Fibroblast of lung (primary cell): ENCODE measurements around the gene OS9. TPM values are rescaled to one million over a fixed set of nuclear protein-coding genes. Genes with fewer than 3 reads are reported as not detected.

ENCODE experiments used
- DNase-seq, 2 donors: peaks; one replicate each; pipeline versions ENCODE4 v3.0.0 to v3.0.0-alpha.2; 2010; ENCODE audit warnings: low read depth in 2 of 2
- H2AFZ ChIP-seq: 2 replicates; pipeline ENCODE4 v1.5.1; 2012; ENCODE audit warnings: low read length, control low read depth, inconsistent platforms
- H3K27ac ChIP-seq: 2 replicates; pipeline ENCODE4 v1.5.1; 2011; ENCODE audit warnings: low read length, control low read depth; ENCODE audit not compliant: insufficient read depth
- H3K27me3 ChIP-seq: 2 replicates; pipeline ENCODE4 v1.5.1; 2011; ENCODE audit warnings: mild to moderate bottlenecking, low read length; ENCODE audit not compliant: control insufficient read depth, insufficient read depth
- H3K36me3 ChIP-seq: 2 replicates; pipeline ENCODE4 v1.5.1; 2011; ENCODE audit warnings: low read length; ENCODE audit not compliant: control insufficient read depth, insufficient read depth
- H3K4me1 ChIP-seq: 2 replicates; pipeline ENCODE4 v1.5.1; 2011; ENCODE audit warnings: low read length; ENCODE audit not compliant: control insufficient read depth, insufficient read depth; ENCODE audit errors: extremely low read depth
- H3K4me2 ChIP-seq: 2 replicates; pipeline ENCODE4 v1.5.1; 2011; ENCODE audit warnings: low read length, control low read depth; ENCODE audit not compliant: insufficient read depth; ENCODE audit errors: extremely low read depth
- H3K4me3 ChIP-seq, 4 experiments: fragments of 200-600 bp in 1 of 4; sonication (generic) in 1 of 4; replicated peaks in 1 of 4; 2 replicates each; pipeline ENCODE4 v1.5.1; 2011 to 2016; ENCODE audit warnings: low read length in 4 of 4, low read depth in 3 of 4, mild to moderate bottlenecking in 3 of 4, control low read depth in 2 of 4, inconsistent platforms in 1 of 4, mixed read lengths in 1 of 4; ENCODE audit not compliant: insufficient read depth in 1 of 4; ENCODE audit errors: control extremely low read depth in 1 of 4
- H3K79me2 ChIP-seq: 2 replicates; pipeline ENCODE4 v1.5.1; 2012; ENCODE audit warnings: mild to moderate bottlenecking, low read length, inconsistent platforms; ENCODE audit not compliant: control insufficient read depth, insufficient read depth
- H3K9ac ChIP-seq: 2 replicates; pipeline ENCODE4 v1.5.1; 2011; ENCODE audit warnings: mild to moderate bottlenecking, low read length, control low read depth; ENCODE audit not compliant: insufficient read depth
- H3K9me3 ChIP-seq: 2 replicates; pipeline ENCODE4 v1.5.1; 2012; ENCODE audit warnings: low read depth, low read length; ENCODE audit not compliant: control insufficient read depth, insufficient read depth
- H4K20me1 ChIP-seq: 2 replicates; pipeline ENCODE4 v1.5.1; 2011; ENCODE audit warnings: low read length; ENCODE audit not compliant: control insufficient read depth, insufficient read depth; ENCODE audit errors: extremely low read depth
- EZH2 ChIP-seq: IDR thresholded peaks from 2 replicates; pipeline ENCODE4 v1.5.1; 2012; ENCODE audit warnings: low read length, control low read depth, mild to moderate bottlenecking; ENCODE audit errors: missing control alignments
- polyA plus RNA-seq, 2 donors: library from polyadenylated mRNA; depleted of rRNA in 1 of 2; stranded (reverse) in 1 of 2; unstranded in 1 of 2; fragments of >200 nt; gene quantifications; 2 replicates each; pipeline ENCODE4 v1.2.1, GENCODE V29; 2011 to 2012; ENCODE audit warnings: missing spikeins in 1 of 2
- total RNA-seq: library from RNA; depleted of rRNA; stranded (reverse); fragments of >200 nt; gene quantifications from 2 replicates; pipeline ENCODE4 v1.2.1, GENCODE V29; 2014
- TF ChIP-seq, protein P1 (sequence below), 2 donors: IDR thresholded peaks in 1 of 2; conservative IDR thresholded peaks in 1 of 2; 1 replicate in 1 of 2; 2 replicates in 1 of 2; pipeline ENCODE4 v1.5.1; 2011 to 2012; ENCODE audit warnings: low read length in 2 of 2, control low read depth in 1 of 2, inconsistent platforms in 1 of 2, low read depth in 1 of 2, mild to moderate bottlenecking in 1 of 2

The OS9 gene
- total and polyA plus RNA-seq, 2 donors (not counting 1 experiment from before 2014, with no cell fraction given): 170 to 316 TPM

DNA sequence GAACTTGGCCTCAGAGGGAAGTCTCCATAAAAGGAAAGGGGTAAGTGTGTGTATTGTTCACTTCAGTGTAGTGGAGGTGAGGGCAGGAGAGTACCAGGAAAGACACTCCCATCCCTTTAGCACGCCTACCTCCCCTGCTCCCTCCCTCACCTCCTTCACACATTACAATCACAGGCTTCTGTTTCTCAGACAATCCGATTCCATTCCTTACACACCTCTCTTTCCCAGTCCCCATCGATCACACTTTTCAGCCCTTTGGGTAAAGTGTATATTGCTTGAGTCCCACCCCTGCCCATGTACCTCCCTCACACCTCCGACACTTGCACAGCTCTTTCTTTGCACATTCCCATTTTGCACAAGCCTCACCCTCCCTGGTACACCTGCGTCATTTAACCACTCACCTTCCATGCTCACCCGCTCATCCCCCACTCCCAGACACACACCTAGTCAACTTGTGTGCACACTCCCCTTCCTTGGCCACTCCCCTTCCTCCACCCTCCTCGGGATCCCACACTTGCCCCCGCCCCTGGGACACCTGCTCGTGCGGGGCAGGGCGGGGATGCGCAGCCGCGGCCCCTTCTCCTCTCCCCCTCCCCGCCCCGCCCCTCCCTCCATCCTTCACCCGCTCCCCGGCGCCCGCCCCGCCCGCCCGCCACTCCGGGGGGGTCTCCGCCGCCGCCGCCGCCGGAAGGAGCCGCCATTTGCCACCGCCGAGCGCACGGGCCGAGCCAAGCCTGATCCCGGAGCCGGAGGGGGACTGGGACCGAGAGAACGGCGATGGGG lies 60.7 kb downstream of the OS9 start, which contains the start of gene MARCHF9:
TSS of gene MARCHF9 (plus strand) at position 693 of the 783 bp plus-strand sequence. CDS start 426 bp downstream, outside the sequence.
- H3K4me2 ChIP-seq: peak within 1 kb of the TSS; percentile 67
- TF ChIP-seq EZH2: peak; percentile 80
- TF ChIP-seq, protein P1, sequence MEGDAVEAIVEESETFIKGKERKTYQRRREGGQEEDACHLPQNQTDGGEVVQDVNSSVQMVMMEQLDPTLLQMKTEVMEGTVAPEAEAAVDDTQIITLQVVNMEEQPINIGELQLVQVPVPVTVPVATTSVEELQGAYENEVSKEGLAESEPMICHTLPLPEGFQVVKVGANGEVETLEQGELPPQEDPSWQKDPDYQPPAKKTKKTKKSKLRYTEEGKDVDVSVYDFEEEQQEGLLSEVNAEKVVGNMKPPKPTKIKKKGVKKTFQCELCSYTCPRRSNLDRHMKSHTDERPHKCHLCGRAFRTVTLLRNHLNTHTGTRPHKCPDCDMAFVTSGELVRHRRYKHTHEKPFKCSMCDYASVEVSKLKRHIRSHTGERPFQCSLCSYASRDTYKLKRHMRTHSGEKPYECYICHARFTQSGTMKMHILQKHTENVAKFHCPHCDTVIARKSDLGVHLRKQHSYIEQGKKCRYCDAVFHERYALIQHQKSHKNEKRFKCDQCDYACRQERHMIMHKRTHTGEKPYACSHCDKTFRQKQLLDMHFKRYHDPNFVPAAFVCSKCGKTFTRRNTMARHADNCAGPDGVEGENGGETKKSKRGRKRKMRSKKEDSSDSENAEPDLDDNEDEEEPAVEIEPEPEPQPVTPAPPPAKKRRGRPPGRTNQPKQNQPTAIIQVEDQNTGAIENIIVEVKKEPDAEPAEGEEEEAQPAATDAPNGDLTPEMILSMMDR (conservative IDR thresholded peaks at IDR 0.05 in 1 of 2, IDR thresholded peaks at IDR 0.05 in 1 of 2; ENCODE audit: low read depth in 1 of 2, low read length in 2 of 2): no peak
- peak within 1 kb of the TSS; percentile 54 for H3K9ac ChIP-seq
- peak within 1 kb of the TSS; percentile 29 for H2AFZ ChIP-seq
- no peaks in the 10 kb centered on the region for H3K9me3 ChIP-seq
- H4K20me1 ChIP-seq: no peaks in the 10 kb centered on the region
- no peak within 1 kb of the TSS for H3K27ac ChIP-seq
- peaks cover 4% of the 10 kb centered on the region for H3K4me1 ChIP-seq
- peaks cover 20% of the 10 kb centered on the region for H3K79me2 ChIP-seq
- H3K36me3 ChIP-seq: peaks cover 4% of the 10 kb centered on the region
- DNase-seq: no peak
- peaks cover 13% of the 10 kb centered on the region for H3K27me3 ChIP-seq
- peak within 1 kb of the TSS; percentile 41 to 64 (median 49) for H3K4me3 ChIP-seq

DNA sequence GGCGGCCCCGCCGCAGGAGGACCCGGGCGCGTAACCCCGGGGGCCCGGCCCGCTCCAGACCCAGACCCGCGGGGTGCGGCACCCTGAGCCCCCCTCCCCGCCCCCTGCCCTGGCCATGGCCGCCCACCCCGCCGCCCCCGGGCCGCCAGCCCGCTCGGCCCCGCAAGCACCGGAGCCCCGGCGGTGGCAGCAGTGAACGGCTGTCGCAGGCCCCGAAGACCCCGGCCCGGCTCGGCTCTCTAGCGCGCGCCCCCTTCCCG lies 61.2 kb downstream of the OS9 start:
- Histone ChIP-seq H3K36me3 (peaks cover 4% of the 10 kb centered on the region), H3K27ac (no peak overlapping the region), H2AFZ (no peak overlapping the region), H3K9ac (no peak overlapping the region), H3K9me3 (no peaks in the 10 kb centered on the region), H3K79me2 (peaks cover 19% of the 10 kb centered on the region), H3K4me3 (peak overlapping the region in 2 of 4 experiments; percentile 20 to 64), H4K20me1 (no peaks in the 10 kb centered on the region), H3K27me3 (peaks cover 13% of the 10 kb centered on the region), H3K4me2 (peak overlapping the region; percentile 15), H3K4me1 (peaks cover 4% of the 10 kb centered on the region)
- TF ChIP-seq EZH2: no peak
- TF ChIP-seq, protein P1 (conservative IDR thresholded peaks at IDR 0.05 in 1 of 2, IDR thresholded peaks at IDR 0.05 in 1 of 2; ENCODE audit: low read depth in 1 of 2, low read length in 2 of 2): no peak
- DNase-seq: no peak

DNA sequence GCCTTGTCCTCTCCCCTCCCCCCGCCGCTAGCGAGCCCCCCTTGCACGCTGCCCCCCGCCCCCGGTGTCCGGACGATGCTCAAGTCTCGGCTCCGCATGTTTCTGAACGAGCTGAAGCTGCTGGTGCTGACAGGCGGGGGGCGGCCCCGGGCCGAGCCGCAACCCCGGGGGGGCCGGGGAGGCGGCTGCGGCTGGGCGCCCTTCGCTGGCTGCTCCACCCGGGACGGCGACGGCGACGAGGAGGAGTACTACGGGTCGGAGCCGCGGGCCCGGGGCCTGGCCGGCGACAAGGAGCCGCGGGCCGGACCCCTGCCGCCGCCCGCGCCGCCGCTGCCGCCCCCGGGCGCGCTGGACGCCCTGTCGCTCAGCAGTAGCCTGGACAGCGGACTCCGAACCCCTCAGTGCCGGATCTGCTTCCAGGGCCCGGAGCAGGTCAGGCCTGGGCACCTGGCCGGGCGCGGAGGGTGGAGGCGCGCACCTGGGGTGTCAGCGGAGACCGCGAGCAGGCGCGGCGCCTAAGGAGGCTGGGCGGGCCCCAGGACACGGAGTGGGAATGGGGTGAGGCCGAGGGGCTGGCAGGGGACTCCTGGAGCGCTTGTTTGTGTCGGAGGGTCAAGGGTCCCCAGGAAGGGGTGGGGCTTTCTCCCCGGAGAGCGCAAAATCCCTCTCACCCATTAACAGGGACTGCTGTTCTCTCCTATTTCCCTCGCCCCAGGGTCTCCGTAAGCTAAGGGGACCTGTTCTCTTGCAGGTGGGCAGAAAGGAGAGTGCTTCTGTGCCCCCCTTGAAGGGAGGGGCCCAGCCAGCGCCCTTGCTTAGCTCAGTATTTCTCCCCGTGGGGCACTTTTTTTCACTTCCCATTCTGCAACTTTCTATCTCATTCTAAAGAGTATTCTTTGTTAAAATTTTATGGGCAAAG lies 61.8 kb downstream of the OS9 start:
- H4K20me1 ChIP-seq: no peaks in the 10 kb centered on the region
- peaks cover 13% of the 10 kb centered on the region for H3K79me2 ChIP-seq
- H3K9me3 ChIP-seq: no peaks in the 10 kb centered on the region
- no peak for DNase-seq
- H2AFZ ChIP-seq: no peak overlapping the region
- H3K4me2 ChIP-seq: peak overlapping the region; percentile 67
- H3K27me3 ChIP-seq: peaks cover 13% of the 10 kb centered on the region
- H3K4me1 ChIP-seq: peaks cover 4% of the 10 kb centered on the region
- TF ChIP-seq EZH2: peak; percentile 85
- TF ChIP-seq, protein P1 (conservative IDR thresholded peaks at IDR 0.05 in 1 of 2, IDR thresholded peaks at IDR 0.05 in 1 of 2; ENCODE audit: low read depth in 1 of 2, low read length in 2 of 2): no peak
- H3K9ac ChIP-seq: peak overlapping the region; percentile 54
- H3K27ac ChIP-seq: no peak overlapping the region
- peak overlapping the region; percentile 41 to 64 (median 49) for H3K4me3 ChIP-seq
- H3K36me3 ChIP-seq: peaks cover 1% of the 10 kb centered on the region
